Activated effector memory CD4-positive, alpha-beta T cell treated with Interleukin-2 at 50 U/mL for 16 hours (primary cell): ENCODE results near the gene ING1.
"Not testable (repeated sequence)": the region's sequence is repeated elsewhere in the genome, so short reads cannot be mapped to it uniquely, and the experiment has no call there.

ENCODE experiments used
- DNase-seq: peaks from one replicate; pipeline ENCODE4 v3.0.0-alpha.2; 2020

Gene ING1

DNA sequence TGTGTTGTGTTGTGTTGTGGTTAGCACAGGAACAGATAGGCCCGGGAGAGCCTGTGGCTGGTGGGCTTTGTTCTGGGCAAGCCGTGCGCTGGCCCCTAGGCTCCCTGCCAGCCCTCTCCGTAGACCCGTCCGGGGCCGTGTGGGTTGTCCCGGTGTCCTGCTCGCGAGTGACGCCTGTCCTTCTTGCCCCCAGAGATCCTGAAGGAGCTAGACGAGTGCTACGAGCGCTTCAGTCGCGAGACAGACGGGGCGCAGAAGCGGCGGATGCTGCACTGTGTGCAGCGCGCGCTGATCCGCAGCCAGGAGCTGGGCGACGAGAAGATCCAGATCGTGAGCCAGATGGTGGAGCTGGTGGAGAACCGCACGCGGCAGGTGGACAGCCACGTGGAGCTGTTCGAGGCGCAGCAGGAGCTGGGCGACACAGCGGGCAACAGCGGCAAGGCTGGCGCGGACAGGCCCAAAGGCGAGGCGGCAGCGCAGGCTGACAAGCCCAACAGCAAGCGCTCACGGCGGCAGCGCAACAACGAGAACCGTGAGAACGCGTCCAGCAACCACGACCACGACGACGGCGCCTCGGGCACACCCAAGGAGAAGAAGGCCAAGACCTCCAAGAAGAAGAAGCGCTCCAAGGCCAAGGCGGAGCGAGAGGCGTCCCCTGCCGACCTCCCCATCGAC is 5.7 kb downstream of the ING1 start:
- DNase-seq, result no peak

DNA sequence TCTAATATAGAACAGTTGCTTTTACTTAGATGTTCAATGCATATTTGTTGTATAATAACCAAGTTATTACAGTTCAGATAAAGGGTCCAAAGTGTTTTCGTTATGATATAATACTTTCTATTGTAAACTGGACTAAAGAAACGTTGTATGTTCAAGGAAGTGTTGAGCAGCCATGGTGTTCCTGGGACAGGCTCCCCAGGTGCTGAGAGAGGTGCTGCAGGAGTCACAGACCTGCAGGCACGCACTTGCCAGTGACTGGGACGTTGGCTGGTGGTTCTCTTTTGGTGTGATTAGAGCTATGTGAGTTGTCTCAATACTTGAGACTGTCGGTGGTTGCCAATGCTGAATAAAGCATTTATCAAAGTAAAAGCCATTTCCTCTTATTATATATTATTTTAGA is 9.5 kb downstream of the ING1 start:
- no peak for DNase-seq

DNA sequence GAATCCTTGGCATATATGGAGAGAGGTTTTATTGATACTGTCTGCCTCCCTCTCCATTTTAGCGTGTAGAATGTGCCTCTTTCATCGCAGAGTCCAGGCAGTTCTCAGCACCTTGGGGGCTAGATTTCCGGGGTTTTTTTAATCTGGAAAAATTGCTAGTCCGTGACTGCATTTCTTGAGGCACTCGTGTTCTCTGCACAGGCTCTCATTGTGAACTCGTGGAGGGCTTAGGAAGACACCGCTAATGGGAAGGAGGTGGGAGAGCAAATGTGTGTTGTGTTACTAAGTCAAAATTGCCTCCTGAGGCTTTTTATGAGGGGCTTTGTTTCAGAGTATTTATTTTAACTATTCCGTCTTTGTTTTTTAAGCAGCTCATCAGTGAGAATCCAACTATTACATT is 10.1 kb downstream of the ING1 start:
- DNase-seq, result no peak

DNA sequence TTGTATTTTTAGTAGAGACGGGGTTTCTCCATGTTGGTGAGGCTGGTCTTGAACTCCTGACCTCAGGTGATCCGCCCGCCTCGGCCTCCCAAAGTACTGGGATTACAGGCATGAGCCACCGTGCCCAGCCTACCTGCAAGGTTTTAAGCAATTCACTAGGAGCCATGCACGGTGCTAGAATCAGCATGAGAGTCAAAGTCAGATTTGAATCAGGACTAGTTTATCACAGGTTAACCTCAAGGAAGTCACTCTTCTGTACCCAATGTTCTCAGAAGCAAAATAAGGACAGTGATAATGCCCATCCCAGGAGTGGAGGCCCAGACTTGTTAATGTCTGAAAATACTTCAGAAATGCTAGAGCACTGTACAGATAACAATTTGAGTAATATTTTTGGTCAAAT is 12.7 kb downstream of the ING1 start:
- DNase-seq, result not testable (repeated sequence)

DNA sequence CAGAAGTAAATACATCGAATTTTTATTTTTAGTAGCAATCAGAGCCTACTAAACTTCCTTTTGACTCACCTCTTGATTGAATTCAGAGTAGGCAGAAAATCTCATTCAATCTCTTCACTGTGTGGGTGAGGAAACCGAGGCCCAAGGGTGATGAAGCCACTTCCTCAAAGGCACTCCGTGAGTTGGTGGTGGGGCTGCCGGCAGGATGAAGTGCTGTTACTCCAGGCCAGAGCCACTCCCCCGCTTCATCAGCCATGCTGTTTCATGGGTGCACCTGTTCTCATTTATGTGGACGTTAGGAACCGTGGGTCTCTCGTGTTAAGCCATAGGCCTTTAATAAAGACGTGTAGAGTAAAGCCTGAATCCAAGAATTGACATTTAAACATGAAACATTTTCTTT is 13.2 kb downstream of the ING1 start:
- DNase-seq, result peak; percentile 44

DNA sequence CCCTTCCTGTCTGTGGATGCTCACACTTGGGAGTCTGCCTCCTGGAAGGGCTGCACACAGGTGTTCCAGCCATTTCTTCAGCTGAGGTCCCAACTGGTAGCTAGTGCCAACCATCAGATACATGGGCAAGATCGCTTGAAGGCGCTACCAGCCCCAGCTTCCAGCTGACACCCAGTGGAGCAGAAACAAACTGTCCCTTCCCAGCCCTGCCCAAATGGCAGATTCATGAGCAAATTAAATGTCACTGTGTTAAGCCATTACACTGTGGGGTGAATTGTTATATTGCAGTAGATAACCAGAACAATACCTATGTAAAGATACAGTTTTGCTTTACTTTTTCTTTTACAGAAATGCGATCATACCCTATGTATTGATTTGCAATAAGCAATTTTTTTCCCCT is 17.6 kb downstream of the ING1 start:
- DNase-seq, result no peak

DNA sequence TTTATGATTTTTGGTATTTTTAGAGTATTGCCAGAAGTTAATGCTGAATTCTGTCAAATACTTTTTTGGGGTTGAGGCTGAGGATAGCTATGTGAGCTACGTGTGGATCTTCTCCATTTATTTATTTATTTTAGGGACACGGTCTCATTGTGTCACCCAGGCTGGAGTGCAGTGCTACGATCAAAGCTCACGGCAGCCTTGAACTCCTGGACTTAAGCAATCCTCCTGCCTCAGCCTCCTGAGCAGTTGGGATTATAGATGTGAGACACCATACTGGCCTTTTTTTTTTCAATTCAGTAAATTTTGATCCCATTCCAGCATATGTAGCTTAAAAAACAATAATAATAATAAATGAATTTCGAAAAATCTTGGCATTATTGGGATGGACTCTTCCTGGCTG is 21.1 kb downstream of the ING1 start:
- DNase-seq, result no peak

DNA sequence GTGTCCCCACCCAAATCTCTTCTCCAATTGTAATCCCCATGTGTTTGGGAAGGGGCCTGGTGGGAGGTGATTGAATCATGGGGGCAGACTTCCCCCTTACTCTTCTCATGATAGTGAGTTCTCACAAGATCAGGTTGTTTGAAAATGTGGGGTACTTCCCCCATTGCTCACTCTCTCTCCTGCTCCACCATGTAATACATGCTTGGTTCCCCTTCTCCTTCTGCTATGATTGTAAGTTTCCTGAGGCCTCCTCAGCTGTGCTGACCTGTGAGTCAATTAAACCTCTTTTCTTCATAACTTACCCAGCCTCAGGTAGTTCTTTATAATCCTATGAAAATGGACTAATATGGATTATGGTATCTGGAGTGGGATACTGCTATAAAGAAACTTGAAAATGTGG is 24.1 kb downstream of the ING1 start:
- no peak for DNase-seq

DNA sequence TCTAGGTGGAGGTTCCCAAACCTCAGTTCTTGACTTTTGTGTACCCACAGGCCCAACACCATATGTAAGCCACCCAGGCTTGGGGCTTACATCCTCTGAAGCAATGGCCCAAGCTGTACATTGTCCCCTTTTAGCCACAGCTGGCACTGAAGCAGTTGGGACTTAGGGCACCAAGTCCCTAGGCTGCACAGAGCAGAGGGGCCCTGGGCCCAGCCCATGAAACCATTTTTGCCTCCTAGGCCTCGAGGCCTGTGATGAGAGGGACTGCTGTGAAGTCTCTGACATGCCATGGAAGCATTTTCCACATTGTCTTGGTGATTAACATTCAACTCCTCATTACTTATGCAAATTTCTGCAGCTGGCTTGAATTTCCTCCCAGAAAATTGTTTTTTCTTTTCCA is 30.2 kb downstream of the ING1 start:
- no peak for DNase-seq

DNA sequence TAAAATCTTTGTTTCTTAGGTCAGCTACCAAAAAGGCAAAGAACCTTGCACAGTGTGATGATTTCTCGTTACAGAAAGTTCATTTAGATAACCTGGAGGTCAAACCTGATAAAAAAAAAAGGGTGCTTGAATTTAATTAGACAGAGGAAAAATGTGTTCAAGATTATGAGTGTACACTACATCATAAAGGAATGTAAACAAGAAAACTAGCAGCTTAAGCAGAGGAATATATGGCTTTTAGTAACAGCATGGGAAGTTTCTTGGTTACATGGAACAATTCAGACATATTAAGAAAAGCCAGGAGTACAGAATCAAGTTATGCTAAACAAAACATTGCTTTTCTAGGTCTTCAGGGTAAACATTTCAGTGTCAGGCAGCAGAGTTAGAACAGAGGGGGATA is 32.9 kb downstream of the ING1 start:
- no peak for DNase-seq

DNA sequence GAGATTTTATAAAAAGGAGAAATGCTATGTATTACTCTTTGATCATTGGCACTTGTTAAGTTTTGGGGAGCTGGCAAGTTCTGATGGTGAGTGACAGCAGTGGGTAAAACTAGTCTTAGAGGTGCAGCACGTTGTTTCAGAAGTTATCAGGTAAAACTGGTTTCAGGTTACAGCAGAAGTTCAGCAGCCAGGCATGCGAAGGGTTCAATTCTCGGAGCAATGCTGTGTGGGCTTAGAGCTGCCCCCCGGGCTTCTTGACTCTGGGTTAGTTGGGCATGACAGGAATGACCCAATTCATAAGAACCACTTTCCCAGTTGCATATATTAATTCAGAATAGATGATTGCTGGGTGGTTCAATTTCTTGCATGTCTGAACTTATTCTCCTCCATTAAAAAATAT is 34.8 kb downstream of the ING1 start:
- no peak for DNase-seq

DNA sequence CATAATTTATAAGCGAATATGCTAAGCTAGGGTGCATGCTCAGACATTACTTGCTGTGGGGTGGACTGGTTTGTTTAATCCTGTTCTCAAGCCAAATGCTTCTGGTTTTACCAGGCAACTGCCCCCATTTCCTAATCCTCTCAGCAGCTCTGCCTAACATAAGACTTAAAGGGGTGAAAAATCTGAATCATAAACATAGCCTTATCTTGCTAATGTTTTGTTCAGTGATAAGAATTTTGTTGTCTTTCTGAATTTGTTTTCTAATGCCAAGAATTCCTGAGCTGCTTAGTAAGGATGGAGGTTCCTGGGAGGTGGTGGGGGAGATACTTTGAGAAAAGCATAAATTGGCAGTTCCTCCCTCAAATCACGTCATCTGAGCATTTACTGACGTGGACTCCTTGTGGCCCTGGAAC is 42.7 kb downstream of the ING1 start:
- DNase-seq, result no peak

DNA sequence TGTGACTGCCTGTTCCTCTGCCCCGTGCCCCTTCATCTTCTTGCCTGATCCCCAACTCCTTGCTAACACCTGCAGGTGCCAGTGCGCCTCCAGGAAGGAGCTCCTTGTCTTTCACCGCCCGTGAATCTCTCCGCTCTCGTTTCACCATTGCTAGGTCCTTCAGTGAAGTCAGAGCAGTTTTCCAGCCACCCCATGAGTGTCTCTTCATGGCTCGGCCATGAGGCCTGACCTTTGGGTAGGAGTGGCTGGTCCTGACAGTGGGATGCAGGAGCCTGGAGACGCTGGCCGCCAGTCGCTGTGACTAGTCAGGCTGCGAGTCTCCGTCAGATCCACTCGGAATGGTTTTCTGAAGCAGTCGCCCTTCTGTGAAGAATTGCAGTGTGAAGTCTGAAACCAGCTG is 43.8 kb downstream of the ING1 start:
- no peak for DNase-seq

DNA sequence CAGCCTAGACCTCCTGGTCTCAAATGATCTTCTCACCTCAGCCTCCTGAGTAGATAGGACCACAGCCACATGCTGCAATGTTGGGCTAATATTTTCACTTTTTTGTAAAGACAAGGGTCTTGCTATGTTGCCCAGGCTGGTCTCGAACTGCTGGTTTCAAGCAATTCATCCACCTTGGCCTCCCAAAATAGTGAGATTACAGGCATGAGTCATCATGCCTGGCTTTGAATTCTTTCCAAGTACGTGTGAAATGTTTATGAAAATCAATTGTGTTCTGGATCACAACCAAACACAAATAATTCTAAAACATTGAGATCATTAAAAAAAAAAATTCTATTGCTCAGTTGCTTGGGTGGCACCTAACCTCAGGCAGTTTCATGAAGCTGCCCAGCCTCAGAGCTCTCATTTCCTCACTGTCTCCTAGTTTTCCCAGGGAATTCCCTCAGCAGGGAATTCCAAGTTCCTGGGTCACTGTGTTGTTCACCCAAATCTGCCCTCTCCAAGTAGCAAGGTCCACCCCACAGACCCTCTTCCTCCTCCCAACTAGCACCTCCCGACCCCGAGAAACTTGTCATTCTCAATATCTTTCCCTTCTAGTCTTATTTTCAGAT is 44.8 kb downstream of the ING1 start:
- DNase-seq, result no peak

DNA sequence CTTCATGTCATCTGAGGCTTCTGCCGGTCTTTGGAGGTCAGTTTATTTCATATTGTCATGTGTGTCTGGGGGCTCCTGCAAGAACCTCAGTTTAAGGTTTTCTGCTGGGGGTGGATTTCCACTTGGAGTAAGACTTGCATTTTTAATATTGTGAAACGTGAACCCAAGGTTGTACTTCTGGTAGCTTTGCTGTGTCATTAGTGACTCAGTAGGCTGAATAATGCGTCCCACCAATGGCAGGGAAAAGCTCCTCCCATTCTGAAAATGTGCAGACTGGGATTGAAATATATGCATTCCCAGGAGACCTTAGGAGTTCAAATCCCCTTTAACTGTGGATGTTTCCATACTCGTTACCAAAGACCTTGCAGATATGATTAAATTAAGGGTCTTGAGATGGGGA is 46.2 kb downstream of the ING1 start:
- no peak for DNase-seq

DNA sequence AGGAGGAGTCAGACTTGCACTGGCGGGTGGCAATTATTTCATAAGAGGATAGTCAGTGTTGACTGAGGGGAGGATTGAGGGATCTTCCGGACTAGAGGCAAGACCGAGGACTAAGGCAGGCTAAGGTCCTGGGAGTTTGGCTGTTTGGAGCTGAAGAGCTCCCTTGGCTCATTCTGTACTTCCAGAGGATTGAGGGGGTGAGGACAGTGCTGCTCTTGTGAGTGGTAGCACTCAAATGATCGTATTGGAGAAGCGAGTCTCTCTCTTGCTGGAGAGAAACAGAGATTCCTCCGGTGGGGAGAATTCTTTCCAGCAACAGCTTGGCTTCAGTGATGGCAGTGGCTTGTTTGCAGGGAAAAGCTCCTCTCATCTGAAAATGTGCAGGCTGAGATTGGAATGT is 47.1 kb downstream of the ING1 start:
- no peak for DNase-seq

DNA sequence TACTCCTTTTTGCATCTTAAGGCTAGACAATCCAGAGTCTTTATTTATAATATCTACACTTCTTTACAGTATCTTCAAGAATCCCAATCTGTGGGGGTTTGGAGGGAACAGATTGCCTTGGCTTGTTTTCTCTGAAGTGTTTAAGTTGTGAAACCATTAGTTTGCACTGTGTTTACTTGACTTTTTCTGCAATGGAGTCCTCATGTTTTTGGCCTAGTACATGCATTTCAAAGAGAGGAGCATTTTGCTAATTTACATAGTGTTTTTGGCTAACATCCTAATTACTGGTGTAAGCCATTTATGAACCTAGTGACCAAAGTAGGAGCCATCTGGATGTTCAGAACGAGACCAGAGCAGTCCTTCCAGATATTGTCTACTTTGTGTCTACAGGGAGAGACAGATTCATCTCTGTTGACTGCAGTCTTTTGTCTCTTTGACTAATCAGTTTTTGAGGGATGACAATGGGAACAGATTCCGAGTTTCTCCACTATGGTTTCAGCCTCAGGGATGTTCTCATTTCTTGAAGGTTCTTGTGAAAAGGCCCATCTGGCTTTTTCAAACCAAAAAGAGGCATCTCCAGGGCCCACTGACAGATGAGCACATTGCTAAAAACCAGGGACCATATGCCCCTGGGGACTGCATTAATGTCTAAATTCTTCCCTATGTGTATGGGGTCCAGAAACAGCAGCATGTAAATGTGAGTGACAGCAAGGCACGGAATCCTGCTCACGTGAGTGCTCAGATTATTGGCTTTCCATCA is 53.4 kb downstream of the ING1 start:
- no peak for DNase-seq

DNA sequence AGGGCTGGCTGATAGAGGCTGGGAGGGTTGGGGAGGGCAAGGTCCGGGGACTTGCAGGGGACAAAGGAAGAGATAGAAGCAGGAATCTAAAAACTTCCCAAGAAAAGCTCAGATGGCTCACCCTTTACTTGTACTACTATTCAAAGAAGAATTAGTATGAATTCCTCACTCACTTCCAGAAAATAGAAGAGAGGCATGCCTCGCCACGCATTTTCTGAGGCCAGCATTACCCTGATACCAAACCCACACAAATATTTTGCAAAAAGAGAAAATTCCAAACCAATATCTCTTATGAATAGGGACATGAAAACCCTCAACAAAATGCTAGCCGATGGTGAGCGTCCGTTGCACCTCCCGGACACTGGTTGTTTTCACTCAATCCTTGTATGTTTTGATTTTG is 54.0 kb downstream of the ING1 start:
- DNase-seq, result no peak

DNA sequence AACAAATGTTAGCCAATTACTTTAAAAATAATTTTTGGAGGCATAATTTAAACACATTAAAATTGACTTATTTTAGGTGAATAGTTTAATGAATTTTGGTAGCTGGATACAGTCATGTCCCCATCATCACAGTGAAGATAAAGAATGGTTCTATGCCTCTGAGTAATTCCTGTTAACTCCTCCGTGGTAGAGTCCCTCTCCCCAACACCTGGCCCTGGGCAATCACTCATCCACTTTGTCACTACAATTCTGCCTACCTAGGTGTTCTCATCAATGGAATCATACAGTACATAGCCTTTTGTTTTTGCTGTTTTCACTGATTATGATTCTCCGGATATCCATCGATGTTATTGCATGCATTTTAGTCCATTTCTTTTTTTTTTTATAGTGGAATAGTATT is 55.6 kb downstream of the ING1 start:
- DNase-seq, result no peak

DNA sequence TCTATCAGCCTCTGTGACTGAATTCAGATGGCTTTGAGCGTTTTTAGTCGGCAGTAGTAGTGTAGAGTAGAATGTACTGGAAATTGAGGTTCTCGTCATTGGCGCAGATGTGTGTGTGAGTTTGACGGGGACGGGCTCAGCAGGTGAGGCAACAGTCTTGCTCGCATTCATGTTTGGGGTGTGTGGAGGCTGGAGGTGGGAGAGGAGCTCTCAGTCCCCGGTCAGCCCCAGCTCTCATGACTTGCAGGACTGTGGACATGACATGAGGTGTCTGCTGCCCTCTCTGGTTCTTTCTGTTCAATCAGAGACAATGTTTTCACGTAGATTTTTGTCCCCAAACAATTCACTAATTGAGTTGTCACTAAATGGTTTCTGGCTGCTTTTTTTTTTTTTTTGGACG is 57.2 kb downstream of the ING1 start:
- no peak for DNase-seq

DNA sequence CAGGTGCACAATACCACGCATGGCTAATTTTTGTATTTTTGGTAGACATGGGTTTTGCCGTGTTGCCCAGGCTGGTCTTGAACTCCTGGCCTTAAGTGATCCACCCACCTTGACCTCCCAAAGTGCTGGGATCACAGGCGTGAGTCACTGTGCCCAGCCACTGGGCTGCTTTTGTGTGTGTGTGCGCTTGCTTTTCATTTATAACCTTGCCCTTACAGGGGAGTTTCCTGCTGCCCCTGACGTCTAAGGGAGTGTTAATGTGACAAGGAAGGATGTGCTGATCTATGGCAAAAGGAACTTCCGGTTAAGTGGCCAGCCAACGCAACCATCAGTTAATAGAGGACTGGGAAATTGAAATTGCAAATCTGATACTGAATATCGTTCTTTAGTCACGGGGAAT is 57.7 kb downstream of the ING1 start:
- no peak for DNase-seq

DNA sequence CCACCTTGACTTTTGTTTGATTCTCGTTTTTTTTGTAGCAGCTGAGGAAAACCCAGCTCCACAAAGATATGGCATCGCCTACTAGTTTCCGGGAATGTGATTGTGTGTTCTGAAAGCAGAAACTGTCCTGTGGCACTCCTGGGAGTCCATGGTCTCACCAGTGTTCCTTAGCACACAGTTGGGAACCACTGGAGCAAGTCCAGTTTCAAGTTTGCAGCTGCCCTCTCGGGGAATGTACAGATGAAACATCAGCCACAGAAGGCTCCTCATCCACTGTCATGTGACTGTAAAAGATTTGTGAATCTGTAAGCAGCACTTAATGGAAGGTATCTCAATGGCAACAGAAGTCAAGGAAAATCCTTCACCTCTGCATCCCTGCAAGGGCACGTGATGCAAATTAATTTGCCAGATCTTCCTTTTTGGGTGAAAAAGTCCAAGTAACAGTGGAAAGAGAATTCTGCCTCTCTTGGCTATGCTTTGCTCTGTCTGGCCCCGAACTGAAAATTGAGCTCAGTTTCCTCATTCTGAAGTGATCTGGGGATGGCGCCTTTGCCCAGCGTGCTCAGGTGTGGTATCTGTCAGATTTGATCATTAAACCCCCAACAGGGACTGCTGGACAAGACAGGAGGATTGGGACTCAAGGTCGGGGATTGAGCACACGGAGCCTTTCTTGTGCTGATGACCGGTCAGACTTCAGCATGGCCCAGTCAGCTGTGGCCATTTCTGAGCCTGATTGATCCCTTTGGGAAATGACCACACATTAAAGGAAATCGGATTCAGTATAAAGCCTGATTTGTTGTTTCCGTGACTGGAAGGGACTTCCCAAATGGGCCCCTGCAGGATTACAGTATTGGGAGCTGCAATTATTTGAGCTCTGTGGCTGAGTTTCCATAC is 58.8 kb downstream of the ING1 start:
- DNase-seq, result no peak
